HepG2 (cell line): Measurements from ENCODE around the gene PC. TPM values are rescaled to one million over a fixed set of nuclear protein-coding genes. Genes with fewer than 3 reads are reported as not detected.
"Not testable (repeated sequence)": the region's sequence is repeated elsewhere in the genome, so short reads cannot be mapped to it uniquely, and the experiment has no call there.

ENCODE experiments used
- ATAC-seq: fragments of 200-7000 bp; cut with Tn5 transposase; 3 replicates; pipeline ENCODE4 v1.9.1; 2020; ENCODE audit warnings: mild to moderate bottlenecking, moderate library complexity
- BruUV-seq: library from RNA; stranded (reverse); fragments of 400-500 nt; replicated peaks from 2 replicates; lab custom pipeline; 2021; lab: Mats Ljungman, UMichigan
- CTCF ChIA-PET: fragments of 300-600 bp; formaldehyde crosslinking; extraction: SDS; loops from one replicate; lab custom pipeline; 2021; ENCODE audit warnings: low total read pairs, inconsistent platforms, low intra/inter-chr PET ratio; lab: Yijun Ruan, JAX
- POLR2A ChIA-PET: fragments of 350-600 bp; sonication (Branson Sonifier 250); formaldehyde crosslinking; loops from one replicate; lab custom pipeline; 2020; ENCODE audit warnings: antibody characterized with exemption, inconsistent platforms; lab: Yijun Ruan, JAX
- DNase-seq: peaks from one replicate; pipeline ENCODE4 v3.0.0-alpha.2; 2015; ENCODE audit warnings: low spot score
- FAIRE-seq: peaks from 3 replicates; lab custom pipeline; 2011; peaks lifted over from hg19 to GRCh38; lab: Jason Lieb, UNC
- H2AFZ ChIP-seq: one replicate; pipeline ENCODE4 v1.6.1; 2011; ENCODE audit warnings: low read length, inconsistent platforms
- H3K27ac ChIP-seq: fragments of 300-600 bp; 3 replicates; pipeline ENCODE4 v1.8.0; 2011; ENCODE audit warnings: mixed run types, mild to moderate bottlenecking, mixed read lengths, low read length, inconsistent platforms; ENCODE audit not compliant: insufficient read depth; ENCODE audit errors: extremely low read length
- H3K27me3 ChIP-seq, 2 experiments: fragments of 200-600 bp in 1 of 2; 2 replicates in 1 of 2; 3 replicates in 1 of 2; pipeline versions ENCODE4 v1.6.0 to v1.8.0; 2011; ENCODE audit warnings: low read length in 2 of 2, mild to moderate bottlenecking in 2 of 2, moderate library complexity in 2 of 2, inconsistent platforms in 1 of 2; ENCODE audit not compliant: insufficient read depth in 2 of 2, control insufficient read depth in 1 of 2
- H3K36me3 ChIP-seq, 2 experiments: fragments of 200-600 bp in 1 of 2; replicated peaks in 1 of 2; 2 replicates in 1 of 2; 3 replicates in 1 of 2; pipeline versions ENCODE4 v1.5.1 to v1.8.0; 2011; ENCODE audit warnings: low read length in 2 of 2, inconsistent platforms in 1 of 2; ENCODE audit not compliant: insufficient read depth in 2 of 2, control insufficient read depth in 1 of 2
- H3K4me1 ChIP-seq: 2 replicates; pipeline ENCODE4 v1.5.1; 2012; ENCODE audit warnings: low read length, inconsistent platforms; ENCODE audit not compliant: insufficient read depth
- H3K4me2 ChIP-seq: 2 replicates; pipeline ENCODE4 v1.6.0; 2011; ENCODE audit warnings: low read depth, low read length, inconsistent platforms
- H3K4me3 ChIP-seq, 3 experiments: fragments of 200-600 bp in 1 of 3; sonication (generic), shearing (Covaris generic) in 1 of 3; replicated peaks in 1 of 3; 2 replicates each; pipeline ENCODE4 v1.5.1; 2011 to 2016; ENCODE audit warnings: low read length in 3 of 3, inconsistent platforms in 2 of 3, low read depth in 2 of 3, mild to moderate bottlenecking in 2 of 3, control low read depth in 1 of 3, mixed read lengths in 1 of 3; ENCODE audit not compliant: insufficient read depth in 1 of 3
- H3K79me2 ChIP-seq: one replicate; pipeline ENCODE4 v1.6.1; 2011; ENCODE audit warnings: low read length, inconsistent platforms; ENCODE audit not compliant: insufficient read depth
- H3K9ac ChIP-seq: 2 replicates; pipeline ENCODE4 v1.6.0; 2011; ENCODE audit warnings: mild to moderate bottlenecking, low read depth, low read length, inconsistent platforms; ENCODE audit not compliant: insufficient read depth
- H3K9me3 ChIP-seq: 2 replicates; pipeline ENCODE4 v1.5.1; 2012; ENCODE audit warnings: mild to moderate bottlenecking, low read length
- H4K20me1 ChIP-seq: 2 replicates; pipeline ENCODE4 v1.6.0; 2011; ENCODE audit warnings: inconsistent platforms, mild to moderate bottlenecking, low read length, moderate library complexity; ENCODE audit not compliant: insufficient read depth
- ELF3 ChIP-seq: IDR thresholded peaks from 2 replicates; pipeline ENCODE4 v1.6.1; 2016; ENCODE audit warnings: missing genetic modification reagents, missing compliant biosample characterization
- TFE3 ChIP-seq: IDR thresholded peaks from 2 replicates; pipeline ENCODE4 v1.6.1; 2016
- WGBS: methylation state at CpG from one replicate; pipeline ENCODE4 v1.1.6; 2017; ENCODE audit warnings: low lambda C conversion rate; 5-methylcytosine and 5-hydroxymethylcytosine counted together
- in situ Hi-C: cut with HindIII; loops from 2 replicates; pipeline ENCODE4 v1.10.0; 2017; ENCODE audit warnings: low pct_unique_long_range_greater_than_20kb; ENCODE audit not compliant: extremely low pct_ligation_motif_present
- intact Hi-C: fragments of 100-400 bp; cut with micrococcal nuclease; formaldehyde crosslinking; loops from one replicate; pipeline ENCODE4 v1.10.0; 2022; ENCODE audit not compliant: unreplicated experiment
- polyA plus RNA-seq, 8 experiments: library from polyadenylated mRNA; depleted of rRNA in 3 of 8; stranded (reverse) in 7 of 8; unstranded in 1 of 8; fragments of >200 nt; fragmentation: Illumina TruSeq in 4 of 8; extraction: Trizol in 4 of 8; gene quantifications; 2 replicates each; pipeline versions ENCODE4 v1.2.1 to v1.2.3, GENCODE V29; 2011 to 2016; ENCODE audit warnings: low read depth in 4 of 8, missing spikeins in 1 of 8, mixed read lengths in 1 of 8; ENCODE audit not compliant: insufficient read depth in 1 of 8
- total RNA-seq, 5 experiments: library from RNA; depleted of rRNA; stranded (reverse); fragments of >200 nt; fragmentation: Illumina TruSeq; extraction: Trizol; gene quantifications; 2 replicates each; pipeline ENCODE4 v1.2.3, GENCODE V29; 2016; ENCODE audit warnings: low read depth in 1 of 5

Gene PC
- total and polyA plus RNA-seq, 2 of the 13 experiments (the other 11 are each of a cell fraction or from before 2014, with no cell fraction given): 29.0 to 39.0 TPM

GRCh38 chr11:66834539-66834845, 123.7 kb downstream of the PC start:
- peaks cover 8% of the 10 kb centered on the region; the same call in 1 of the 2 replicates for H3K4me1 ChIP-seq
- H4K20me1 ChIP-seq: no peaks in the 10 kb centered on the region
- no peak overlapping the region for H3K9ac ChIP-seq
- ChIA-PET CTCF (interaction anchor here (1.2 to 3.3 kb wide), 6 partner anchors 116 to 426 kb away, joined by 3 to 84 read pairs (median 4); partner anchors contain the start of gene C11orf86), POLR2A (interaction anchor here (0.7 to 1.2 kb wide), 3 partner anchors 8 to 9 kb away, joined by 3 to 4 read pairs (median 3); partner anchors contain the start of gene RCE1)
- ATAC-seq (no peak), FAIRE-seq (no peak), DNase-seq (no peak)
- H3K4me3 ChIP-seq: no peak overlapping the region
- in situ Hi-C loops: loop anchor here (5.0 to 25.0 kb wide), 3 partner anchors 142 to 422 kb away; partner anchors contain the start of genes CTSF and NPAS4
- no peaks in the 10 kb centered on the region for H3K9me3 ChIP-seq
- intact Hi-C loops: loop anchor here (1.0 to 5.0 kb wide), 3 partner anchors 116 to 427 kb away; no protein-coding TSS in a partner anchor
- no TSS peak for BruUV-seq
- TF ChIP-seq ELF3 (CRISPR knock-in tag): 0 out of 2 replicates have a peak, but pooled peaks have one; percentile 6
- TF ChIP-seq TFE3: no peak
- no peaks in the 10 kb centered on the region for H3K79me2 ChIP-seq
- no peak overlapping the region for H3K27ac ChIP-seq
- H2AFZ ChIP-seq: no peak overlapping the region
- H3K4me2 ChIP-seq: no peak overlapping the region
- WGBS: 73% methylated on average over 4 of the region's 4 CpGs
- no peaks in the 10 kb centered on the region; a peak in 1 of 5 replicates for H3K27me3 ChIP-seq
- H3K36me3 ChIP-seq: peaks cover 0 to 10% of the 10 kb centered on the region in 2 experiments; a peak in 1 of 5 replicates

GRCh38 chr11:66824573-66824972, 133.6 kb downstream of the PC start:
- ATAC-seq, H3K9me3 ChIP-seq, H3K4me2 ChIP-seq, H3K4me1 ChIP-seq, intact Hi-C loops, POLR2A ChIA-PET, H3K79me2 ChIP-seq, H4K20me1 ChIP-seq, H2AFZ ChIP-seq, H3K9ac ChIP-seq, in situ Hi-C loops, H3K4me3 ChIP-seq, H3K27me3 ChIP-seq, BruUV-seq, H3K36me3 ChIP-seq, CTCF ChIA-PET, H3K27ac ChIP-seq, FAIRE-seq, DNase-seq: not testable (repeated sequence)
- WGBS: 97% methylated on average over 4 of the region's 4 CpGs
